GM19455 (cell line): ENCODE results near the gene RXRA.

ENCODE experiments used
- ATAC-seq: cut with Tn5 transposase; IDR thresholded peaks from one replicate; pipeline ENCODE4 v1.9.1; 2021; ENCODE audit not compliant: unreplicated experiment

The RXRA gene

DNA sequence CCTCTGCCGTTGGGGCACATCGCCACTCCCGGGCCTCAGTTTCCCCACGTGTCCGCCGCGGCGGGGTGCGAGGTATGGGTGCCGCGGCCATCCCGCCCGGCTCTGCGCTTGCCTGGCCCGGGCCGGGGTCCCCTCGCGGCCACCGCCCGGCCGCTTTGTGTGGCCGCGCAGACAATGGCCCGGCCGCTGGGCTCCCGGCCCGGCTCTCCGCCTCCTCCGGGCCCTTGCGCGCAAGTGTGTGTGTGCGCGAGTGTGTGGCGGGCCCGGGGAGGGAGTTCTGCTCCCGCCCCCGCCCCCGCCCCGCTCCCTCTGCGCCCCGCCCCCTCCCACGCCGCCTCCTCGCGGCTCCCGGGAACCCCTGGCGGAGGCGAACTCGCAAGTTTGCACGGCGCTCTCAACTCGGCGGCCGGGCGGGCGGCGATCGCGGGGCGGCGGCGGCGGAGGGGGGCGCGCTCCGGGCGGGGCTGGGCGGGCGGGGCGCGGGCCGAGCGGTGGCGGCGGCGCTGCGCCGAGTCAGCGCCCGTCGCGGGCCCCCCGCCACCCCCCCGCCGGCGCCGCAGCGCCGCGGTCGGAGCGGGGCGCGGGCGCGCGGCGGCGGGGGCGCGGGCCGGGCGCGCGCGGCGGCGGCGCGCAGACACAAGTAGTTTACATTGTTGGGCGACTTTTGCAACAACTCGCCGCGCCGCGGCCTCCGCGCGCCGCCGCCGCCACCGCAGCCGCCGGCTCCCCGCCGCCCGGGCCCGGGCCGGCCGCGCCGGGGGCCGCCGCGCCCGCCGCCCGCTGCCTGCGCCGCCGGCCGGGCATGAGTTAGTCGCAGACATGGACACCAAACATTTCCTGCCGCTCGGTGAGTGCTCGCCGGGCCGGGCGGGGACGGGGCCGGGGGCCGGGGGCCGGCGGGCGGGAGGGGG, at the start of gene RXRA:
Gene RXRA, plus strand, starts transcription at position 643 of the 911 bp plus-strand sequence. Its CDS starts 177 bp downstream, at position 820.
- no peak for ATAC-seq

DNA sequence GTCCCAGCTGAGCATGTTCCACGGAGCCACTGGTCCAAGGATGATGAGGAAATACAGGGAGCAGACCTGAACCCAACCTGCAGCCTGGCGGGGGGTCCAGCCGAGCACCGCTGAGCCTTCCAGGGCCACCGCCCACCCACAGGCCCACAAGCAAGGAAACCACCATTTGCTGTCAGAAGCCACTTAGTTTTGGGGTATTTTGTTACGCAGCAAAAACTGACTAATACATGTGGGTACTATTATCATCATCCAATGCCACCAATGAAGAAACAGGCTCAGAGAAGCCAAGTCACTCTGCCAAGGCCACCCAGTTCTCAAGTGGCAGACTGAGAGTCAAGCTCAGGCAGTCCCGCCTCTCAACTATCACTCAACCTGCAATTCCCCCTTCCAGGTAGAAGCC, 48.0 kb upstream of the RXRA start:
- ATAC-seq, result no peak

DNA sequence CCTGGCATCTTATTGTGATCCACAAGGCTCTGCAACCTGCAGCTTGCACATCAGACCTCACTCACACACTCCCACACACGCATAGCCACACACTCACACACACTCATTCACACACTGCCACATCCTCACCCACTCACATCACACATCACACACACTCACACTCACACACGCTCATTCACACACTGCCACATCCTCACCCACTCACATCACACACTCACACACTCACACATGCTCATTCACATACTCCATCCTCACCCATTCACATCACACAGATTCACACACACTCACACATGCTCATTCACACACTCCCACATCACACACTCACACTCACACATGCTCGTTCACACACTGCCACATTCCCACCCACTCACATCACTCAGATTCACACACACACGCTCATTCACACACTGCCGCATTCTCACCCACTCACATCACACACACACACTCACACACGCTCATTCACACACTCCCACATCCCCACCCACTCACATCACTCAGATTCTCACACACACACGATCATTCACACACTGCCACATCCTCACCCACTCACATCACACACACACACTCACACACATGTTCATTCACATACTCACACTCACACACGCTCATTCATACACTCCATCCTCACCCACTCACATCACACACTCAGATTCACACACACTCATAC, 47.1 kb upstream of the RXRA start:
- ATAC-seq, result no peak

DNA sequence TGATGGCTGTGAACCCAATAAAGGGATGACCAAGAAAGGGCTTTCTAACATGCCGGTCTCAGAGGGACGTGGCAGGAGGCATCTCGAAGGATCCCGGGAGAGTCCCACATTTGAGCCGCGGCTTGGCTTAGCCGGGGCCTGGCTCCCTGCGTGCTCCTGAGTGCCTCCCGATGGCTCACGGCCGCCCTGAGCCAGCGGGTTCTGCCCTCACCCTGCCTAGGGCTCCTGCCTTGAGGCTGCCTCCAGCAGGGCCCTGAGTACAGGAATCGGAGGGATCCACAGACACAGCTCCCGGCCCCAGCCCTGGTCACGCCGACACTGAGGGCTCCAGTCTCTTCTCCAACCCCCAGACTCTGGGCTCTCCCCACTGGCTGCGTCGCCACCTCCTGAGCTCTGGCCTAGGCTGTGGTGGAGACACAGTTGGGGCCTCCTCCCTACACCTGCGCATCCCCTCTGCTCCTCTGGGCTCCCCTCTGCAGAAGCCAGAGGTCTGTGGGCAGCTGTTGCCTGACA, 44.1 kb upstream of the RXRA start:
- ATAC-seq, result no peak

DNA sequence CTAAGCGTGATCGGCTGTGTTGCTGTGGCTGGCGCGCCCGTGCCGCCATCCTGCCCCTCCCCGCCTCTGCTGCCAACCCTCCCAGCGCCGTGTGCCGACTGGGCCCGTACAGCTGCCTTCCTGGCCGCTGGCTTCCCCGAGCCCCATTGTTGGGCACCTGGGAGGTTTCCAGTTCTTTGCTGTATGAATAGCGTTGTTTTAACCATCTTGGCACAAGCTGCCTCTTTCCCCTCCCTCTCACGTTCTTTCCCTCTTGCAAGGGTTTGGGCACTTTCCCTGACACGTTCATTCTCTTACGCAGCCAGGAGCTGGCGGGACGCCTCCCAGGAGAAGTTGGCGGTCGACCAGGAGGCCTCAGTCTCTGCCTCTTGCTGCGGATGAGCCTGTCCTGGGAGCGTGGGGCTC, 43.1 kb upstream of the RXRA start:
- ATAC-seq, result no peak

DNA sequence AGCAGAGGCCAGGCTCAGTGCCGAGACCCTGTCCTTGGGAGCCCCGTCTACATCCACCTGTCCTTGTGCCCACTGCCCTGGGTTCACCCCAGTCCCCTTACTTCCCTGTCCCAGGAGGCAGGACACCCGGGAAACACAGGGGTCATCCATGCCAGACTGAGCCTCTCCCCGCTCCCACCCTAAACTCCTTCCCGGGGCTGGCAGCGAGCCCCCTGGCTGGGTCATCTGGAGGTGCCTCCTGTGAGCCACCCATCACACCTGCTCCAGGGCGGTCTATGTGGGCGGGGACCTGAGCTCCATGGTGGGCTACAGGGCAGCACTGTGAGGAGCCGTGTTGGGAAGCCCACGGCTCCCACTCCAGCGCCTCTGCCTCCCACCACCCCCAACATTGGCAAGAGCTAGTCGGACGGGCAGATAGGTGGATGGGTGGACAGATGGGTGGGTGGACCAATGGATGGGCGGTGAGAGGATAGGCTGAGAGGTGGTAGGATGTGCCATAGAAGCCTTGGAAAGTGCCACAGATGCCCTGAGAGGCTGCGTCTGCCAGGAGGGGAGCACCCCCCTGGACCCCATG, 42.5 kb upstream of the RXRA start:
- ATAC-seq, result no peak

DNA sequence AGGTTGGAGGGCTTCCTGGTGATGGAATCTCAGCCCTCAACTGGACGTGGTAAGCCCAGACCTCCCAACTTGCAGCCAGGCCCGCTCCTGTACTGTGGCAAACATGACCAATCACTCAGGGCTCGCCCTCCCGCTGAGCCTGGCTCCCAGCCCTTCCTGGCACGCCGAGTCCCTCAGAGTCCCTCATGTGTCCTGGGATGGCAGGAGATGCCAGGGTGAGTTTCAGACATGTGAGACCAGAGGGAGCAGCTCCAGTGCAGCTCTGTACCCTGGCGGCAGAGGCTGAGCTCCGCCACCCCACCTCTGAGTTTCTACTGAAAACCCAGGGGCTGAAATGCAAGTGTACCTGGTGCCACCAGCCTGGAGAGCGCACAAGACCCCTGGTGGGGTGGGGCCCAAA, 42.0 kb upstream of the RXRA start:
- no peak for ATAC-seq

DNA sequence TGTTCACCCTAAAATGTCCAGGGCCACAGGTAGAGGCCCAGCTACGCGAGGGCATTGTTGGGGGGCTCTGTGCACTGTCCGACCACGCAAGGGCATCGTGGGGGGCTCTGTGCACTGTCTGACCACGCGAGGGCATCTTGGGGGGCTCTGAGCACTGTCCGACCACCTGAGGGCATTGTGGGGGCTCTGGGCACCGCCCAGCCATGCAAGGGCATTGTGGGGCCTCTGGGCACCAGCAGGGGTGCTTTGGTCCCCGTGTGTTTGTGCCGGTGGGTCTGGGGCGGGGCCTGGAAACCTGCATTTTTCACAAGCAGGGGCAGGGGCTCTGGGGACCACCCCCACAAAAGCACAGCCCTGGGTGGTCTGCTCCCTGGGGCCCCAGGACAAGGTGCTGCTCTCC, 41.5 kb upstream of the RXRA start:
- no peak for ATAC-seq

DNA sequence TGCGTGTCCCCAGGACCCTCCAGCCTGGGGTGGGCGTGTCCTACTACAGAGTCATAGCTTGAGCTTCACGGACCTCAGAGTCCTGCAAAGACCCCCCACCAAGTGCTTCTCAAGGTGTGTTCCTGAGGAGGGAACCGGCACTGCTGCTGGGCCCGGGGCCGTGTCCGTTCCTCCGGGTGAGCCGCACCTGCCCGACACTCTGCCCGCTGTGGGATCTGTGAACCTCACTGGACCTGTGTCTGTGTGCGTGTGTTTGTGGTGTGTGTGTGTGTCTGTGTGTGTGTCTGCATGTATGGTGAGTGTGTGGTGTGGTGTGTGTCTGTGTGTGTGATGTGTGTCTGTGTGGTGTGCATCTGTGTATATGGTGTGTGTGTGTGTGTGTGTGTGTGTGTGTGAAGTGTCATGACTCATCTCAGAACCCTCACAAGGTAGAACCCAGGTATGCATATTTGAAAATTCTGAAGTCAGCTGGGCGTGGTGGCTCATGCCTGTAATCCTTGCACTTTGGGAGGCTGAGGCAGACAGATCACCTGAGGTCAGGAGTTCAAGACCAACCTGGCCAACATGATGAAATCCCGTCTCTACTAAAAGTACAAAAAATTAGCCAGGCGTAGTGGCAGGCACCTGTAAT, 40.9 kb upstream of the RXRA start:
- ATAC-seq, result no peak

DNA sequence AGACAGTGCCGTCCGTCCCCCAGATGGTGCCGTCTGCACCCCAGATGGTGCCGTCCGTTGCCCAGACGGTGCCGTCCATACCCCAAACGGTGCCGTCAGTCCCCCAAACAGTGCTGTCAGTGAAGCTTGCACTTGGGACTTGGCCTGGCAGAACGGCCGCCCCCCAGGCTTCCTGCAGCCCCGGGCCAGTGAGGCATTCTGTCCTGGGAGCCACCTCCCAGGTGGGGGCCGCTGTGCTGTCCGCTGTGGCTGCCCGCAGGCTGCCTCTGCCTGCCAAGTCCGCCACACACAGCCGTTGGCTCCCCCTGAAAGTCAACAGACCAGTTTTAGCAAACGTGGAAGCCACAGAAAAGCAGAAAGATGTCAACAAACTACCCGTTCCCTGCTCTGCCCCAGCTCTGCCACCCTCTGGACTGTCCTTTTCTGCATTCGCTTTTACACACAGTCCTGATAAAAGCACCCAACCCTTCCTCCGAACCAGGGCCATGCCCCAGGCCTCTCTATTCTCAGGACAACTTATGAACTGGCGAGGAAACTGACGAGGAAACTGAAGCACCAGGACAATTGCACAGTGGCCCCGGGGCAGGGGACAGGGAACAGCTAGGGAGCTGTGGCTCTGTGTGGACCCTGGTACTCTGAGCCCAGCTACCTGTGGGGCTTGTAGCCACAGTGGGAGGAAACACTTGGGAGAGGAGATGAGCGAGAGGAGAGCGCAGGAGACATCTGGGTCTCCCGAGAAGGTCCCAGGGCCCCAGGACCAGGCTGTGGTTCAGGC, 39.6 kb upstream of the RXRA start:
- no peak for ATAC-seq

DNA sequence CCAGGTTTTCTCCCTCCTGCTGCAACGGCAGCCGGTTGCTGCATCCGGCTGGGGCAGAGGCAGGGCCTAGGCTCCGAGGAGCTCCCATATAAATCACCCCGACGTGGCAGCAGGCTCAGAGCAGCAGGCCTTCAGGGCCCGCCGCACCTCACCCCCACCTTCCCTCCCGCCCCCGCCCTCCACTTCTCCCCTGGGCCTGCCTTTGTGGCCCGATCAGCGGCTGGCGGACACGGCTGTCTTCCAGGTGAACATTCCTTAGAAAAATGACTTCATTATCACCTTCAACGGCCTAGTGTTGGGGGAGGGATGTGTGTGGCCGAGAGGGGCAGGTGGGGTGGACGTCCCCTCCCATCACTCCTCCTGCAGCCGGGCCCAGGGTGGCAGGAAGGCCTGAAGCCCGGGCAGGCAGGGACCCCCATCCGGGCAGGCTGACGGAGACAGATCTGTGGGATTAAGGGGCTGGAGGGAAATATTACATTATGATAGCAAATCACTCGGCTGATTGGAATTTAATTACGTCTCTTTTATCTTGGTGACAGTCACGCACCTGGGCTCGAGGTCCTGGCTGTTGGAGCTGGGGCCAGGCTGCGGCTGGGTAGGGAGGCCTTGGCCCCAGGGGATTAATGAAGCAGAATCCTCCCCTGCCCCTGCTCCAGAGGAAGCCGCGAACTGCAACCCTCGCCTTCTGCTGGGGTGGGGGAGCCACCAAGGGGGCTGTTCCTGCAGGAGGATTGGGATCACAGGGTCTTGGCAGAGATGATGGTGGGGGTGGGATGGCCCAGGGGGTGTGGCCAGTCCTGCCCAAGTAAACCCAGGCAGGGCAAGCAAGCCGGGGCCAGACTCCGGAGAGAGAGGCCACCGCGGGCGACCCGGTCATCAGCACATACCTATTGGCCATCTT, 38.4 kb upstream of the RXRA start:
- no peak for ATAC-seq

DNA sequence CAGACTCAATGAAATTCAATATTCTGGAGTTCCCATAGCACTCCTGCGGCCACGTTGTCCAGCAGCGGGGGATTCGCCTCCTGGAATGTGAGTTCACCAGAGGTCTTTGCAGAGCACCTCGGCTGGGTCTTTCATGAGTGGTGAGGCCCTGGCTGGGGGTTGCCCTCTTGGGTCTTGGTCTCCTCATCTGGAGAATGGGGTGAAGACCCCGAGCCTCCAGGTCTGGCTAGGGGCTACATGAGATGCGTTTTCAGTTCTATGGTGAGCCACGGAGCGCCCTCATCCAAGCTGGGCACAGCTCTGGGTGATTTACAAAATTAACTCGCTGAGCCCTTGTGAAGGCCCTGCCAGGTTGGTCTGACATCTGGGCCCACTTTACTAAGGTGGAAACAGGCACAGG, 37.5 kb upstream of the RXRA start:
- no peak for ATAC-seq

DNA sequence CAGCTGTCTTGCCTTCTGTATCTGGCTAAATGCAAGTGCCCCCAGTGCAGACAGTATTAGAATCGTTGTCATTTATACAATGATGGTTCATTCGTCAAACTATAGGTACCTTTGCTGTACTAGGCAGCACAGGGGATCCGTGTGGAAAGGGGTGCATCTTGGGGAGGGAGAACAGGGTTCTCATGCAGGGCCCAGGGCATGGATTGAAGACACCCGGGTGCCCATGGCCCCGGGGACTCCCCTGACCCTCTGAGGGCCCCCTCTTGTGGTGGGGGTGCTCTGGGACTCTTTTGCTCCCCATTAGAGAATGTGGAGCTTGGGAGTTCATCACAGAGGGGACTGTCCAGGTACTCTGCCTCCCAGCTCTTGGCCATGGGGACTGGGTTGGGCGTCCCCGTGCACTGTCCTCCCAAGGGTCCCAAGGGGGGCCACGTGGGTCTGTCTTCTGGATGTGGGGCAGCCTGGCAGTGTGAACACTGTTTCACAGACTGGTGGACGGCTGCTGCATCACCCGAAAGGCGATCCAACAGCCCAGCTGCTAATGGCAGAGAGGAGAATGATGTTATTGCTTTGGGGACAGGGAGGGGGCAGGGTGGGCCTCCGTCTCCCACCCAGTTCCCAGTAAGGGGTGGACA, 36.9 kb upstream of the RXRA start:
- no peak for ATAC-seq

DNA sequence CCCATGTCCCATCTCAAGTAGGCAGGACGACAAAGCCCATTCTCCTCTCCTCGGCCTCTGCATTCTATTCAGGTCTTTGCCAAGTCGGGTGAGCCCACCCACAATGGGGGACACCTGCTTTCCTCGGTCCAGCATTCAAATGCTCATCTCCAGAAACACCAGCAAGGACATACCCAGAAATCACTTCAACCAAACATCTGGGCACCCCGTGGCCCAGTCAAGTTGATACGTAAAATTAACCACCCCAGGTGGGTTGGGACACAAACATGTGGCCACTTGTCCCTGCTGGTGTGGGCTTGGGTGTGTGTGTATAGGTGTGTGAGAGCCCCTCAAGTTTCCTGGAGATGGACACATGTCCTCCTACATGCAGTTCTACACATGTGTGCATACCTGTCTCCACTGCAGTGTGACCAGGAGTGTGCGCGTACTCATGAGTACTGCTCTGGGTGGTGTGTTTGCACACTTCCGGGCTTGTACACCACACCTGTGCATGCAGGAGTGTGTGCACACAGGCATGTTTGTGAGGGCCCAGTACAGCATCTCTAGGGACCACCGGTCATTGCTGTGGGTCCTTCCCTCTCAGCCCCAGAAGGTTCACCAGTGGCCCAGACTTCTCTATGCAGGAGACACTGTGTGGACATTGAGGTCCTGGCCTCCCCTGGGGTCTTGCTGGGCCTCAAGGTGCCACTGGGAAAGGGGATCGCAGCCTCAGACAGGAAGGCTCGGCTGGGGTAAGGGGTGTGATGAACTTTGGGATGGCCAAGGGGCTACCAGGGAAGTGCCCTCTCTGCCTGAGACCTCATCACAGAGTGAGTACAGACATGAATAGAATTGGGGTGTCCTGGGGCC, 35.4 kb upstream of the RXRA start:
- ATAC-seq, result no peak

DNA sequence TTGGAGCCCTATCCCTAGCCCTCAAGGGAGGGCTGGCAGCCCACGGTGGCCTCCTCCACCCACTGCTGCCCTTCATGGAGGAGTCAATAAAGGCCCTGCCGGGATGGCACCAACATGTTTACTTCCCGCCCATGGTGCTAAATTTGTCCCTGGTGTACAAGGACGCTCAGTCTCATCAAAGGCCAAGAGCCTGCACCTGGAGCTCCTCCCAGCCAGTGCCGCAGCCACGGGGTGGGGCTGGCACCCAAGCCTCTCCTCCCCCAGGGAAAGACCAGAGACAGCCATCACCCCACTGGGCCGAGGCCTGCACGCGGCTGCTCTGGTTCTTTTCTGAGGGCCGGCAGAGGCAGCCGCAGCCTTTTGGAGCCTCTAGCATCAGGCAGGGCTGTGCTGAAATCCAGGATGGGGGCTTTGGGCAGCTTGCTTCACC, 34.8 kb upstream of the RXRA start:
- no peak for ATAC-seq

DNA sequence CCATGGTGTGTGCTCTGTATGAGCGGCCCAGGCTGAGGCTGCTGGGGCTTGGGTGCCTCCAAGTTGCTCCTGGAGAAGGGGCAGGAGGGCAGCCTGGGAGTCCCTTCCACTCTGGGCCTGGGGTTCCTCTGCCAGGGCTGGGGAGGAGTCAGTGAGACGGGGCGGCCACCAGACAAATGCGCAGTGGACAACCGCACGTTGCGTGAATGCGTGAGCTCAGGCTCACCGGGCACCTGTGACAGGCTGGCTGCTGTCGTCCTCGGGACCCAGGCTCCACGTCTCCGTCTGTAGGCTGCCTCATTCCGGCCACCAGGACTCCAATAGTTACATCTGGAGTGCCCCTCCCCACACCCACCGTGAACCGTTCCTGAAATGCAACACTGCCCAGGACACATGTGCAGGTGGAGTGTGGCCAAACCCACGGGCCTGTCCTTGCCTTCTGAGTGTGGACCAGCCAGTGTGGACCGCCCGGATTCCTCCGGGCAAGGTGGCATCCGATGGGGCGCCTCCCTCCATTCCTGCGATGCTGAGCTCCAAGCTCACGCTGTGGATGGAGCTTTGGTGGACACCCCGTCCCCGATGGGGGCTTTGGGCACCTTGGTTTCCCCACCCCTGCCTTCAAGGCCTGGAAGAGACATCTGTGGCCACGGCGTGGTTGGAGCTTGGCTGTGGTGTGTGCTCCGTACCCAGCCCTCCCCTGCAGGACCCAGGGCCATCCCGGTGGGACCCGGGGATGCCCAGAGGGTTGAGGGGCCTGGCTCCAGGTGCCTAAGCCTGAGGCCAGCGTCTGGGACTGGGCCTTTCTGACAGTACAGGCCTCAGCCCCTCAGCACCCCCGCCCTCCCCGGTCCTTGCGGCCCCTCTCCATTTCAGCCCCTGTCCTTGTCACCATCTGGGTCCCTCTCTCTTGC, 34.0 kb upstream of the RXRA start:
- ATAC-seq, result no peak

DNA sequence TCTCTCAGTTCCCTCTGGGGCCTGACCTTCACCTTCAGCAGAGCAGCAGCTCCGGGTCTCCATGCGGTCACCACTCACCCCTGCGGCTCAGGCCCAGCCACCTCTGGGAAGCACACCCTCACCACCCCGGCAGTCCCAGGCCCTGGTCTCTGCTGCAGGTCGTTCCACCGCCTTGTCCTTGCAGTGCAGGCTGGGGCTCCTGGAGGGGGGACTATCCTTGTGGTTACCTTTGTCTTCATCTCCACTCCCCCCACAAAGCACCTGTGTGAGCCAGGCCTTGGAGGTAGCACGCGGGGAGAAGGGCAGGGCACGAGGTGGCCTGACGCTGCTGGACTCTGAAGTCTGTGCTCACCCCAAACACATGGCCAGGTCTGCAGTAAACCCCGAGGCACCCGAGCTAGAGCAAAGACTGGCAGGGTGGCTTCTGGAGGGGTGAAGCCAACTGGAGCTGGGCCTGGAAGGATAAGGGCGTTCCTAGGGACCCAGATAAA, 33.2 kb upstream of the RXRA start:
- no peak for ATAC-seq
